Measurements from ENCODE around the gene ST7. TPM values are rescaled to one million over a fixed set of nuclear protein-coding genes. Genes with fewer than 3 reads are reported as not detected.

The ST7 gene
- total and polyA plus RNA-seq, 2 of the 8 experiments (the other 6 are each of a cell fraction or from before 2014, with no cell fraction given), result 16.3 to 18.0 TPM

DNA sequence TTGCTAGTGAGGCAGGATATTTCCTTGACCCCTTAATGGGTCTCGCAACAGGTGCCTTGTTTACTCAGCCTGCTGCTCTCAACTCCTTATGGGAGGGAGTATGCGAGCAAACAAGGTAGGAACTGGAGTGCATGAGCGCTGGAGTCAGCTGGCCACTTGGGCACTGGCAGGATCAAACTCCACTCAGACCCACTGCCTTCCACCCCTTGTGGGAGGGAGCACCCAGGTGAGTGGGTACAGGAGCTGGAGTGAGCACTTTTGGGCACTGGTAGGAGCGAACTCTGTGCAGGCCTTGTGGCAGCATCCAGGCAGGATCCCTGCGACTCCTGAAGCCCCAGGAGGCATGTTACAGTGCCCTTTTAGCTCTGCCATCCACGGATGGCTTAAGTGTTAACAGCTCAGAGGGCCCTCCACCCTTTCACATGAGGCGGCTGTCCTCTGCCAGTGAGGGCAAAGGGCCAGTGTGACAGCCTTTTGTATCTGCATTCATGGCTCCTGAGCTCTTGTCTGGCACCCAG lies 123.2 kb downstream of the ST7 start (continued):
- TF ChIP-seq, protein P1, sequence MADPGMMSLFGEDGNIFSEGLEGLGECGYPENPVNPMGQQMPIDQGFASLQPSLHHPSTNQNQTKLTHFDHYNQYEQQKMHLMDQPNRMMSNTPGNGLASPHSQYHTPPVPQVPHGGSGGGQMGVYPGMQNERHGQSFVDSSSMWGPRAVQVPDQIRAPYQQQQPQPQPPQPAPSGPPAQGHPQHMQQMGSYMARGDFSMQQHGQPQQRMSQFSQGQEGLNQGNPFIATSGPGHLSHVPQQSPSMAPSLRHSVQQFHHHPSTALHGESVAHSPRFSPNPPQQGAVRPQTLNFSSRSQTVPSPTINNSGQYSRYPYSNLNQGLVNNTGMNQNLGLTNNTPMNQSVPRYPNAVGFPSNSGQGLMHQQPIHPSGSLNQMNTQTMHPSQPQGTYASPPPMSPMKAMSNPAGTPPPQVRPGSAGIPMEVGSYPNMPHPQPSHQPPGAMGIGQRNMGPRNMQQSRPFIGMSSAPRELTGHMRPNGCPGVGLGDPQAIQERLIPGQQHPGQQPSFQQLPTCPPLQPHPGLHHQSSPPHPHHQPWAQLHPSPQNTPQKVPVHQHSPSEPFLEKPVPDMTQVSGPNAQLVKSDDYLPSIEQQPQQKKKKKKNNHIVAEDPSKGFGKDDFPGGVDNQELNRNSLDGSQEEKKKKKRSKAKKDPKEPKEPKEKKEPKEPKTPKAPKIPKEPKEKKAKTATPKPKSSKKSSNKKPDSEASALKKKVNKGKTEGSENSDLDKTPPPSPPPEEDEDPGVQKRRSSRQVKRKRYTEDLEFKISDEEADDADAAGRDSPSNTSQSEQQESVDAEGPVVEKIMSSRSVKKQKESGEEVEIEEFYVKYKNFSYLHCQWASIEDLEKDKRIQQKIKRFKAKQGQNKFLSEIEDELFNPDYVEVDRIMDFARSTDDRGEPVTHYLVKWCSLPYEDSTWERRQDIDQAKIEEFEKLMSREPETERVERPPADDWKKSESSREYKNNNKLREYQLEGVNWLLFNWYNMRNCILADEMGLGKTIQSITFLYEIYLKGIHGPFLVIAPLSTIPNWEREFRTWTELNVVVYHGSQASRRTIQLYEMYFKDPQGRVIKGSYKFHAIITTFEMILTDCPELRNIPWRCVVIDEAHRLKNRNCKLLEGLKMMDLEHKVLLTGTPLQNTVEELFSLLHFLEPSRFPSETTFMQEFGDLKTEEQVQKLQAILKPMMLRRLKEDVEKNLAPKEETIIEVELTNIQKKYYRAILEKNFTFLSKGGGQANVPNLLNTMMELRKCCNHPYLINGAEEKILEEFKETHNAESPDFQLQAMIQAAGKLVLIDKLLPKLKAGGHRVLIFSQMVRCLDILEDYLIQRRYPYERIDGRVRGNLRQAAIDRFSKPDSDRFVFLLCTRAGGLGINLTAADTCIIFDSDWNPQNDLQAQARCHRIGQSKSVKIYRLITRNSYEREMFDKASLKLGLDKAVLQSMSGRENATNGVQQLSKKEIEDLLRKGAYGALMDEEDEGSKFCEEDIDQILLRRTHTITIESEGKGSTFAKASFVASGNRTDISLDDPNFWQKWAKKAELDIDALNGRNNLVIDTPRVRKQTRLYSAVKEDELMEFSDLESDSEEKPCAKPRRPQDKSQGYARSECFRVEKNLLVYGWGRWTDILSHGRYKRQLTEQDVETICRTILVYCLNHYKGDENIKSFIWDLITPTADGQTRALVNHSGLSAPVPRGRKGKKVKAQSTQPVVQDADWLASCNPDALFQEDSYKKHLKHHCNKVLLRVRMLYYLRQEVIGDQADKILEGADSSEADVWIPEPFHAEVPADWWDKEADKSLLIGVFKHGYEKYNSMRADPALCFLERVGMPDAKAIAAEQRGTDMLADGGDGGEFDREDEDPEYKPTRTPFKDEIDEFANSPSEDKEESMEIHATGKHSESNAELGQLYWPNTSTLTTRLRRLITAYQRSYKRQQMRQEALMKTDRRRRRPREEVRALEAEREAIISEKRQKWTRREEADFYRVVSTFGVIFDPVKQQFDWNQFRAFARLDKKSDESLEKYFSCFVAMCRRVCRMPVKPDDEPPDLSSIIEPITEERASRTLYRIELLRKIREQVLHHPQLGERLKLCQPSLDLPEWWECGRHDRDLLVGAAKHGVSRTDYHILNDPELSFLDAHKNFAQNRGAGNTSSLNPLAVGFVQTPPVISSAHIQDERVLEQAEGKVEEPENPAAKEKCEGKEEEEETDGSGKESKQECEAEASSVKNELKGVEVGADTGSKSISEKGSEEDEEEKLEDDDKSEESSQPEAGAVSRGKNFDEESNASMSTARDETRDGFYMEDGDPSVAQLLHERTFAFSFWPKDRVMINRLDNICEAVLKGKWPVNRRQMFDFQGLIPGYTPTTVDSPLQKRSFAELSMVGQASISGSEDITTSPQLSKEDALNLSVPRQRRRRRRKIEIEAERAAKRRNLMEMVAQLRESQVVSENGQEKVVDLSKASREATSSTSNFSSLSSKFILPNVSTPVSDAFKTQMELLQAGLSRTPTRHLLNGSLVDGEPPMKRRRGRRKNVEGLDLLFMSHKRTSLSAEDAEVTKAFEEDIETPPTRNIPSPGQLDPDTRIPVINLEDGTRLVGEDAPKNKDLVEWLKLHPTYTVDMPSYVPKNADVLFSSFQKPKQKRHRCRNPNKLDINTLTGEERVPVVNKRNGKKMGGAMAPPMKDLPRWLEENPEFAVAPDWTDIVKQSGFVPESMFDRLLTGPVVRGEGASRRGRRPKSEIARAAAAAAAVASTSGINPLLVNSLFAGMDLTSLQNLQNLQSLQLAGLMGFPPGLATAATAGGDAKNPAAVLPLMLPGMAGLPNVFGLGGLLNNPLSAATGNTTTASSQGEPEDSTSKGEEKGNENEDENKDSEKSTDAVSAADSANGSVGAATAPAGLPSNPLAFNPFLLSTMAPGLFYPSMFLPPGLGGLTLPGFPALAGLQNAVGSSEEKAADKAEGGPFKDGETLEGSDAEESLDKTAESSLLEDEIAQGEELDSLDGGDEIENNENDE (IDR thresholded peaks at IDR 0.05; ENCODE audit: insufficient replicate concordance, low read length), result no peak
- TF ChIP-seq TAF1 (IDR thresholded peaks at IDR 0.05; ENCODE audit: low read depth, low read length) (no peak), POLR2A (IDR thresholded peaks at IDR 0.05; ENCODE audit: control extremely low read depth in 1 of 2, low read depth in 2 of 2, low read length in 2 of 2) (no peak), EP300 (IDR thresholded peaks at IDR 0.05; ENCODE audit: borderline replicate concordance in 1 of 2, low read depth in 2 of 2, low read length in 2 of 2) (no peak)

All from H1 (cell line).